Upper lobe of left lung (tissue), 6 donors: ENCODE measurements around the gene ANAPC2. TPM values are rescaled to one million over a fixed set of nuclear protein-coding genes. Genes with fewer than 3 reads are reported as not detected.
A peak's percentile ranks its signal among the peaks of the same experiment; 100 is the strongest.

ENCODE experiments used
- ATAC-seq, 2 donors: fragments of 200-7000 bp; cut with Tn5 transposase; one replicate each; pipeline ENCODE4 v1.9.1; 2022; ENCODE audit warnings: mild to moderate bottlenecking in 2 of 2, moderate library complexity in 2 of 2; ENCODE audit not compliant: low FRiP score in 2 of 2
- DNase-seq, 2 donors: peaks; one replicate each; pipeline ENCODE4 v3.0.0-alpha.2; 2019 to 2020
- H3K27ac ChIP-seq, 4 donors: fragments of 200-600 bp; sonication (generic); one replicate each; pipeline ENCODE4 v1.5.1; 2016 to 2019
- H3K27me3 ChIP-seq, 4 donors: fragments of 200-600 bp; sonication (generic); one replicate each; pipeline ENCODE4 v1.5.1; 2017 to 2019
- H3K36me3 ChIP-seq, 4 donors: fragments of 200-600 bp; sonication (generic); one replicate each; pipeline ENCODE4 v1.5.1; 2016 to 2019
- H3K4me1 ChIP-seq, 4 donors: fragments of 200-600 bp; sonication (generic); one replicate each; pipeline ENCODE4 v1.5.1; 2018 to 2019
- H3K4me3 ChIP-seq, 4 donors: fragments of 200-600 bp; sonication (generic); one replicate each; pipeline ENCODE4 v1.5.1; 2017 to 2019; ENCODE audit warnings: mild to moderate bottlenecking in 2 of 4, moderate library complexity in 1 of 4
- H3K9me3 ChIP-seq, 4 donors: fragments of 200-600 bp; sonication (generic); one replicate each; pipeline ENCODE4 v1.5.1; 2018 to 2019
- EP300 ChIP-seq, 4 donors: sonication (generic); formaldehyde crosslinking; IDR thresholded peaks; one replicate each; pipeline ENCODE4 v1.5.1; 2017; ENCODE audit warnings: antibody characterized with exemption in 4 of 4, control low read depth in 2 of 4
- POLR2A ChIP-seq, 4 donors: fragments of 450-650 bp; IDR thresholded peaks; one replicate each; pipeline ENCODE4 v1.5.1; 2016 to 2017; ENCODE audit warnings: antibody characterized with exemption in 4 of 4, mild to moderate bottlenecking in 2 of 4
- POLR2AphosphoS5 ChIP-seq, 2 donors: sonication (generic); formaldehyde crosslinking; IDR thresholded peaks; one replicate each; pipeline ENCODE4 v1.5.1; 2017; ENCODE audit warnings: antibody characterized with exemption in 2 of 2
- WGBS, 2 donors: methylation state at CpG; one replicate each; pipeline ENCODE4 v1.1.5; 2017 to 2018; 5-methylcytosine and 5-hydroxymethylcytosine counted together
- total RNA-seq, 6 donors: library from RNA; depleted of rRNA in 4 of 6; stranded (reverse); fragments of >200 nt in 4 of 6; gene quantifications; one replicate each; pipeline versions ENCODE4 v1.1.0 to v1.2.1, GENCODE V29; 2016 to 2021
- TF ChIP-seq, protein P1 (sequence below), 6 experiments: fragments of 450-650 bp in 4 of 6; fragments of 200-600 bp in 2 of 6; sonication (generic) in 2 of 6; IDR thresholded peaks; one replicate each; pipeline ENCODE4 v1.5.1; 2016 to 2019; ENCODE audit warnings: antibody characterized with exemption in 6 of 6
- donor health status: DM: no; HTN: no; CAD: no; lungs with moderate emphysema.
- donor health status: DM: no; HTN: yes; CAD: no; lungs with severe emphysema.

The ANAPC2 gene, protein sequence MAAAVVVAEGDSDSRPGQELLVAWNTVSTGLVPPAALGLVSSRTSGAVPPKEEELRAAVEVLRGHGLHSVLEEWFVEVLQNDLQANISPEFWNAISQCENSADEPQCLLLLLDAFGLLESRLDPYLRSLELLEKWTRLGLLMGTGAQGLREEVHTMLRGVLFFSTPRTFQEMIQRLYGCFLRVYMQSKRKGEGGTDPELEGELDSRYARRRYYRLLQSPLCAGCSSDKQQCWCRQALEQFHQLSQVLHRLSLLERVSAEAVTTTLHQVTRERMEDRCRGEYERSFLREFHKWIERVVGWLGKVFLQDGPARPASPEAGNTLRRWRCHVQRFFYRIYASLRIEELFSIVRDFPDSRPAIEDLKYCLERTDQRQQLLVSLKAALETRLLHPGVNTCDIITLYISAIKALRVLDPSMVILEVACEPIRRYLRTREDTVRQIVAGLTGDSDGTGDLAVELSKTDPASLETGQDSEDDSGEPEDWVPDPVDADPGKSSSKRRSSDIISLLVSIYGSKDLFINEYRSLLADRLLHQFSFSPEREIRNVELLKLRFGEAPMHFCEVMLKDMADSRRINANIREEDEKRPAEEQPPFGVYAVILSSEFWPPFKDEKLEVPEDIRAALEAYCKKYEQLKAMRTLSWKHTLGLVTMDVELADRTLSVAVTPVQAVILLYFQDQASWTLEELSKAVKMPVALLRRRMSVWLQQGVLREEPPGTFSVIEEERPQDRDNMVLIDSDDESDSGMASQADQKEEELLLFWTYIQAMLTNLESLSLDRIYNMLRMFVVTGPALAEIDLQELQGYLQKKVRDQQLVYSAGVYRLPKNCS
- total RNA-seq = 100 to 1,000 TPM in 1 of 6 donors, 10 to 100 TPM in 5; 31.9 to 174 (median 67.3) TPM

DNA sequence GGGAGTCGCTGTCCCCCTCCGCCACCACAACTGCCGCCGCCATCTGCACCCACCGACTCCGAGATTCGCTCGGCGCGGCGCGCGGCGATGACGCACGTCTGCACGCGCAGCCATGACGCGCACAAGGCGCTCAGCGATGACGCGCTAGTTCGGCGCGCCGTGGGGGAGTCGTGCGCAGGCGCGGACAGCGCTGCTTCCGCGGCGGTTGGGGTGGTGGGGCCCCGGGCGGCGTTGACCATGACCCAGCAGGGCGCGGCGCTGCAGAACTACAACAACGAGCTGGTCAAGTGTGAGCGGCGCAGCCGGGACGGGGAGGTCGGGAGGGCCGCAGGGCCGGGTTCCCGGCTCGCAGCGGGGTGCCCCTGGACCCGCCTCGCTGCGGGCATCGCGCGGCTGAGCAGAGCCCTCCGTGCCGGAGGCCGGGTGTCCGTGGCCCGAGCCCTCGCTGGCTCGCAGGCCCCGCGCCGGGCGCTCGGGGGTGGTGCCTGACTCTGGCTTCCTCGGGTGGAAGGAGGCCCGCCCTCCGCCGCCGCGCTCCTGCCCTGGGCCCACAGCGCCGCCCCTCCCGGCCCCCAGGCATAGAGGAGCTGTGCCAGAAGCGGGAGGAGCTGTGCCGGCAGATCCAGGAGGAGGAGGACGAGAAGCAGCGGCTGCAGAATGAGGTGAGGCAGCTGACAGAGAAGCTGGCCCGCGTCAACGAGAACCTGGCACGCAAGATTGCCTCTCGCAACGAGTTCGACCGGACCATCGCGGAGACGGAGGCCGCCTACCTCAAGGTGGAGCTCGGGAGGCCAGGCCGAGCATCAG lies at the start of gene ANAPC2, which contains the start of gene SSNA1:
Gene ANAPC2, minus strand, starts transcription at position 71 of the 807 bp plus-strand sequence. Its CDS starts 28 bp downstream, at position 43.
Gene SSNA1, plus strand, starts transcription at position 187 of the 807 bp plus-strand sequence. Its CDS starts 51 bp downstream, at position 238.
- peak; percentile 94 to 100 for DNase-seq
- Histone ChIP-seq H3K4me1 (peaks cover 35 to 51% (median 37%) of the 10 kb centered on the region in 4 donors), H3K4me3 (peak within 1 kb of the TSS; percentile 76 to 100 (median 86)), H3K27ac (peak within 1 kb of the TSS; percentile 90 to 96 (median 94)), H3K36me3 (peaks cover 9 to 67% (median 44%) of the 10 kb centered on the region in 4 donors), H3K9me3 (no peaks in the 10 kb centered on the region), H3K27me3 (no peaks in the 10 kb centered on the region)
- TF ChIP-seq POLR2AphosphoS5 (IDR thresholded peaks at IDR 0.05) (peak; percentile 99), EP300 (IDR thresholded peaks at IDR 0.05) (peak in 1 of 4 donors; percentile 92), POLR2A (IDR thresholded peaks at IDR 0.05) (peak in 3 of 4 donors; percentile 83 to 96 (median 90))
- TF ChIP-seq, protein P1, sequence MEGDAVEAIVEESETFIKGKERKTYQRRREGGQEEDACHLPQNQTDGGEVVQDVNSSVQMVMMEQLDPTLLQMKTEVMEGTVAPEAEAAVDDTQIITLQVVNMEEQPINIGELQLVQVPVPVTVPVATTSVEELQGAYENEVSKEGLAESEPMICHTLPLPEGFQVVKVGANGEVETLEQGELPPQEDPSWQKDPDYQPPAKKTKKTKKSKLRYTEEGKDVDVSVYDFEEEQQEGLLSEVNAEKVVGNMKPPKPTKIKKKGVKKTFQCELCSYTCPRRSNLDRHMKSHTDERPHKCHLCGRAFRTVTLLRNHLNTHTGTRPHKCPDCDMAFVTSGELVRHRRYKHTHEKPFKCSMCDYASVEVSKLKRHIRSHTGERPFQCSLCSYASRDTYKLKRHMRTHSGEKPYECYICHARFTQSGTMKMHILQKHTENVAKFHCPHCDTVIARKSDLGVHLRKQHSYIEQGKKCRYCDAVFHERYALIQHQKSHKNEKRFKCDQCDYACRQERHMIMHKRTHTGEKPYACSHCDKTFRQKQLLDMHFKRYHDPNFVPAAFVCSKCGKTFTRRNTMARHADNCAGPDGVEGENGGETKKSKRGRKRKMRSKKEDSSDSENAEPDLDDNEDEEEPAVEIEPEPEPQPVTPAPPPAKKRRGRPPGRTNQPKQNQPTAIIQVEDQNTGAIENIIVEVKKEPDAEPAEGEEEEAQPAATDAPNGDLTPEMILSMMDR (IDR thresholded peaks at IDR 0.05) = peak in 5 of 6 experiments; percentile 34 to 82 (median 40)
- ATAC-seq = peak; percentile 89 to 95
- 0 to 1% methylated on average over 7 to 78 of the region's 98 CpGs for WGBS, 2 donors

DNA sequence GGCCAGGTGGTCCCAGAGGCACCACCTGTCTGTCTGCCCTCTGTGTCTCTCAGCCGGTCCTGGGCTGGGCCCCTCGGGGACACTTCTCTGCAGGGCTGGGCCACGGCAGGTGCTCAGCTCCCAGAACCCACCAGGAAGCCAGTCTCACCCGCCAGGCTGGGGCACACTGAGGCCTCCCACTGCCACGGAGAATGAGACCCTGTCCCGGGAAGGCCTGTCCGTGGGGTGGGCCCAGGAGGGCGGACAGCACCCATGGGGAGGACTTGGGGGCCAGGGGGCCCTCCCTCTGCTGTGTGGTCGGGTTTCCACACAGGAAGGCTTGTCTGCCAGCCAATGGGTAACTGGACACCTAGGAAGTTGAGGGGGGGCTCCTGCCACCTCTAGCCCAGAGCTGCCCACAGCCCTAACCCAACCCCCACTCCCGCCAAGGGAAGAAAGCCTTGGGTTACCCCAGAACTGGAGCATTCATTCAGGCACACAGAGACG lies 48.6 kb upstream of the ANAPC2 start:
- Histone ChIP-seq H3K4me3 (peak overlapping the region in 3 of 4 donors; percentile 3 to 29 (median 21)), H3K4me1 (peaks cover 24 to 56% (median 31%) of the 10 kb centered on the region in 4 donors), H3K9me3 (no peaks in the 10 kb centered on the region), H3K36me3 (peaks cover 0 to 4% (median 2%) of the 10 kb centered on the region in 4 donors), H3K27ac (peak overlapping the region in 1 of 4 donors; percentile 64), H3K27me3 (peaks cover 0 to 13% (median 3%) of the 10 kb centered on the region in 4 donors)
- 25 to 44% methylated on average over 2 to 5 of the region's 11 CpGs for WGBS, 2 donors
- no peak for ATAC-seq
- DNase-seq = no peak
- TF ChIP-seq POLR2AphosphoS5 (IDR thresholded peaks at IDR 0.05) (no peak), EP300 (IDR thresholded peaks at IDR 0.05) (no peak), POLR2A (IDR thresholded peaks at IDR 0.05) (no peak)
- TF ChIP-seq, protein P1 (IDR thresholded peaks at IDR 0.05) = no peak

DNA sequence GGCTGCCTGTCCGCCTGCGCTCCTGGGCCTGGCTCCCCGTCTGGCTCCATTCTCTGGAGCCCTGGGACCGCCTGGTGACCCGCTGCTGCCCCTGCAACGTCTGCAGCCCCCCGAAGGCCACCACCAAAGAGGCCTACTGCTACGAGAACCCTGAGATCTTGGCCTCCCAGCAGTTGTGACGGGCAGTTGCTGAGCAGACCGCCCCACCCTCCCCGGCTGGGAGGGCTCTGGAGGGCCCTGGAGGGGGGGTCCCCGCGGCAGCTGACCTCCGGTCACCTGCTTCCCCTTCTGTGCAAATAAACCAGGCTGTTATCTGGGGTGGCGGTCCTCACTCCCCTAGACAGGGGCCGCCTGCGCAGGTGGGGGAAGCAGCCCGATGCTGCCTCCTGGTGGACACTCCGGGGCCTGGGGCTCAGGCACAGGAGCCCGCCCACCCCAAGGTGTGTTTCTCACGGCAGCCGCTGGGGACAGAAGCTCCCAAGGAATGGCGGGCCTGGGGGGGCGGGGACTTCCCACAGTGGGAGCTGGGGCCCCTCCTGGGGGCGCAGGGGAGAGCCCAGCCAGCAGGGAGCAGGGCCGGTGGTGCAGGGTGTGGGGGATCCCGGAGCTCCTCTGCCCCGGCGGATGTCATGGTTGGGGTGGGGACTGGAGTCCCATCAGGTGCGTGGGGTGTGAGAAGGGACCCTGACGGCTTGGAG lies 48.0 kb upstream of the ANAPC2 start:
- TF ChIP-seq, protein P1 (IDR thresholded peaks at IDR 0.05) = peak; percentile 99 to 100 (median 99)
- TF ChIP-seq EP300 (IDR thresholded peaks at IDR 0.05) = no peak
- H3K36me3 ChIP-seq = no peaks in the 10 kb centered on the region
- peak overlapping the region in 1 of 4 donors; percentile 64 for H3K27ac ChIP-seq

More for the DNA sequence above, 48.0 kb upstream of the ANAPC2 start:
- H3K27me3 ChIP-seq = peaks cover 0 to 14% (median 3%) of the 10 kb centered on the region in 4 donors
- peaks cover 23 to 52% (median 30%) of the 10 kb centered on the region in 4 donors for H3K4me1 ChIP-seq
- 7 to 20% methylated on average over 1 to 18 of the region's 31 CpGs for WGBS, 2 donors
- peak; percentile 62 to 81 for ATAC-seq
- peak overlapping the region in 3 of 4 donors; percentile 3 to 29 (median 21) for H3K4me3 ChIP-seq
- peak; percentile 94 for DNase-seq
- no peaks in the 10 kb centered on the region for H3K9me3 ChIP-seq
